Naive thymus-derived CD8-positive, alpha-beta T cell (primary cell): ENCODE measurements around the gene TPSAB1. TPM values are rescaled to one million over a fixed set of nuclear protein-coding genes. Genes with fewer than 3 reads are reported as not detected.
"Not testable (repeated sequence)": the region's sequence is repeated elsewhere in the genome, so short reads cannot be mapped to it uniquely, and the experiment has no call there.

ENCODE experiments used
- ATAC-seq, 2 donors: fragments of 150-1000 bp; cut with Tn5 transposase in 1 of 2; sonication (Bioruptor Pico), chemical (Tn5 transposase) in 1 of 2; 1 replicate in 1 of 2; 2 replicates in 1 of 2; pipeline ENCODE4 v1.10.0; 2021; ENCODE audit warnings: mild to moderate bottlenecking in 2 of 2, moderate library complexity in 2 of 2
- POLR2A ChIA-PET: fragments of 350-600 bp; sonication (Branson Sonifier 250); formaldehyde crosslinking; loops from one replicate; lab custom pipeline; 2021; ENCODE audit warnings: antibody characterized with exemption; lab: Charles Lee
- DNase-seq, 10 donors: peaks; one replicate each; pipeline versions ENCODE4 v3.0.0 to v3.0.0-alpha.2; 2020 to 2022
- H3K27ac Mint-ChIP-seq, 10 donors: one replicate each; pipeline ENCODE4 v1.8.0; 2020 to 2022; ENCODE audit warnings: mild to moderate bottlenecking in 10 of 10, mixed read lengths in 10 of 10, moderate library complexity in 4 of 10, inconsistent platforms in 1 of 10
- H3K27me3 Mint-ChIP-seq, 5 donors: one replicate each; pipeline ENCODE4 v1.8.0; 2021 to 2022; ENCODE audit warnings: mixed read lengths in 5 of 5
- H3K36me3 Mint-ChIP-seq, 3 donors: one replicate each; pipeline ENCODE4 v1.8.0; 2020 to 2022; ENCODE audit warnings: mixed read lengths in 3 of 3, mild to moderate bottlenecking in 2 of 3, inconsistent platforms in 1 of 3
- H3K4me1 Mint-ChIP-seq, 4 donors: one replicate each; pipeline ENCODE4 v1.8.0; 2021 to 2022; ENCODE audit warnings: mixed read lengths in 4 of 4
- H3K4me3 Mint-ChIP-seq, 10 donors: one replicate each; pipeline ENCODE4 v1.8.0; 2020 to 2022; ENCODE audit warnings: mild to moderate bottlenecking in 10 of 10, mixed read lengths in 10 of 10, moderate library complexity in 6 of 10, inconsistent platforms in 1 of 10
- H3K9me3 Mint-ChIP-seq, 9 donors: one replicate each; pipeline ENCODE4 v1.8.0; 2020 to 2022; ENCODE audit warnings: mixed read lengths in 9 of 9, mild to moderate bottlenecking in 3 of 9, inconsistent platforms in 1 of 9, moderate library complexity in 1 of 9
- polyA plus RNA-seq, 3 donors: library from polyadenylated mRNA; unstranded; fragments of 300-500 nt; fragmentation: Illumina TruSeq; gene quantifications; one replicate each; pipeline ENCODE4 v1.2.3, GENCODE V29; 2021
- total RNA-seq, 8 experiments: library from RNA in 2 of 8; stranded (reverse) in 2 of 8; gene quantifications; one replicate each; pipeline ENCODE4 v1.2.3 and lab custom pipeline; 2021 to 2026

The TPSAB1 gene
- total and polyA plus RNA-seq, 5 experiments from 2014 or later = not detected

- H3K27ac Mint-ChIP-seq, H3K4me1 Mint-ChIP-seq, DNase-seq, H3K4me3 Mint-ChIP-seq, H3K36me3 Mint-ChIP-seq, POLR2A ChIA-PET, H3K9me3 Mint-ChIP-seq: not testable (repeated sequence)
- H3K27me3 Mint-ChIP-seq = peaks cover under 1 to 12% (median 1%) of the 10 kb centered on the region in 5 donors
- peak in 1 of 2 donors; percentile 46 for ATAC-seq
These were observed 13.3 kb downstream of the TPSAB1 start for GRCh38 chr16:1253701-1254364.

- ATAC-seq, POLR2A ChIA-PET: not testable (repeated sequence)
These were observed 14.3 kb downstream of the TPSAB1 start for GRCh38 chr16:1254821-1255220.

GRCh38 chr16:1255276-1256122, 15.0 kb downstream of the TPSAB1 start, which contains the start of gene TPSD1:
Gene TPSD1, plus strand, starts transcription at chr16:1256069. Its CDS starts 212 bp downstream, at chr16:1256281.
- H3K27me3 Mint-ChIP-seq = peaks cover 3 to 23% (median 10%) of the 10 kb centered on the region in 5 donors
- H3K4me1 Mint-ChIP-seq, H3K27ac Mint-ChIP-seq, ATAC-seq, POLR2A ChIA-PET, H3K4me3 Mint-ChIP-seq, H3K36me3 Mint-ChIP-seq, H3K9me3 Mint-ChIP-seq: not testable (repeated sequence)
- DNase-seq = peak in 1 of 10 donors; percentile 37

More at GRCh38 chr16:1254821-1255220, 14.3 kb downstream of the TPSAB1 start:
- not testable (repeated sequence) for H3K4me1 Mint-ChIP-seq, H3K9me3 Mint-ChIP-seq, H3K27ac Mint-ChIP-seq, H3K4me3 Mint-ChIP-seq, DNase-seq, H3K36me3 Mint-ChIP-seq
- H3K27me3 Mint-ChIP-seq = peaks cover 2 to 16% (median 5%) of the 10 kb centered on the region in 5 donors

- H3K36me3 Mint-ChIP-seq, ATAC-seq, H3K4me1 Mint-ChIP-seq, POLR2A ChIA-PET, H3K27ac Mint-ChIP-seq, H3K9me3 Mint-ChIP-seq, H3K4me3 Mint-ChIP-seq: not testable (repeated sequence)
- peak in 1 of 10 donors; percentile 31 for DNase-seq
- H3K27me3 Mint-ChIP-seq = peaks cover 4 to 27% (median 13%) of the 10 kb centered on the region in 5 donors
These were observed 15.9 kb downstream of the TPSAB1 start for GRCh38 chr16:1256296-1256873.

- Mint-ChIP-seq H3K4me1 (peaks cover 3 to 10% (median 5%) of the 10 kb centered on the region in 4 donors), H3K9me3 (no peaks in the 10 kb centered on the region), H3K27ac (no peak overlapping the region), H3K36me3 (no peaks in the 10 kb centered on the region), H3K4me3 (no peak overlapping the region), H3K27me3 (peaks cover 4 to 31% (median 14%) of the 10 kb centered on the region in 5 donors)
- peak in 1 of 10 donors; percentile 58 for DNase-seq
- no peak for ATAC-seq
- POLR2A ChIA-PET = no interaction called here
These were observed 16.4 kb downstream of the TPSAB1 start for GRCh38 chr16:1256874-1257322.

- POLR2A ChIA-PET = no interaction called here
- Mint-ChIP-seq H3K4me3 (no peak overlapping the region), H3K27me3 (peaks cover 4 to 38% (median 21%) of the 10 kb centered on the region in 5 donors), H3K36me3 (no peaks in the 10 kb centered on the region), H3K4me1 (peaks cover 3 to 10% (median 5%) of the 10 kb centered on the region in 4 donors), H3K27ac (no peak overlapping the region), H3K9me3 (no peaks in the 10 kb centered on the region)
- peak in 2 of 10 donors; percentile 17 to 62 for DNase-seq
- ATAC-seq = no peak
These were observed 17.2 kb downstream of the TPSAB1 start for GRCh38 chr16:1257561-1258224.

GRCh38 chr16:1258225-1258600, 17.7 kb downstream of the TPSAB1 start:
- Mint-ChIP-seq H3K4me3 (no peak overlapping the region), H3K9me3 (no peaks in the 10 kb centered on the region), H3K27ac (no peak overlapping the region), H3K36me3 (no peaks in the 10 kb centered on the region), H3K27me3 (peaks cover 4 to 38% (median 21%) of the 10 kb centered on the region in 5 donors), H3K4me1 (peaks cover 3 to 10% (median 5%) of the 10 kb centered on the region in 4 donors)
- no peak for DNase-seq
- POLR2A ChIA-PET = no interaction called here
- ATAC-seq = no peak

- DNase-seq = no peak
- Mint-ChIP-seq H3K27ac (peak overlapping the region in 3 of 10 donors; percentile 15 to 73 (median 32)), H3K36me3 (no peaks in the 10 kb centered on the region), H3K27me3 (peaks cover 4 to 38% (median 21%) of the 10 kb centered on the region in 5 donors), H3K4me3 (peak overlapping the region; percentile 34 to 80 (median 62)), H3K9me3 (no peaks in the 10 kb centered on the region), H3K4me1 (peaks cover 3 to 10% (median 5%) of the 10 kb centered on the region in 4 donors)
- ATAC-seq = no peak
- POLR2A ChIA-PET = no interaction called here
These were observed 18.6 kb downstream of the TPSAB1 start for GRCh38 chr16:1258906-1259759.

GRCh38 chr16:1259760-1260068, 19.2 kb downstream of the TPSAB1 start:
- peaks cover 0 to 4% (median 0%) of the 10 kb centered on the region in 9 donors for H3K9me3 Mint-ChIP-seq
- ATAC-seq = no peak
- no peak overlapping the region for H3K27ac Mint-ChIP-seq
- peaks cover 6 to 38% (median 21%) of the 10 kb centered on the region in 5 donors for H3K27me3 Mint-ChIP-seq
- no peaks in the 10 kb centered on the region for H3K36me3 Mint-ChIP-seq
- H3K4me3 Mint-ChIP-seq = no peak overlapping the region
- DNase-seq = no peak
- H3K4me1 Mint-ChIP-seq = peaks cover 5 to 10% (median 5%) of the 10 kb centered on the region in 4 donors
- POLR2A ChIA-PET = no interaction called here

GRCh38 chr16:1260101-1260680, 19.7 kb downstream of the TPSAB1 start:
- Mint-ChIP-seq H3K36me3 (no peaks in the 10 kb centered on the region), H3K4me1 (peaks cover 5 to 10% (median 5%) of the 10 kb centered on the region in 4 donors), H3K4me3 (no peak overlapping the region), H3K9me3 (peaks cover 0 to 4% (median 0%) of the 10 kb centered on the region in 9 donors), H3K27ac (no peak overlapping the region), H3K27me3 (peaks cover 6 to 38% (median 21%) of the 10 kb centered on the region in 5 donors)
- DNase-seq = no peak
- POLR2A ChIA-PET = no interaction called here
- no peak for ATAC-seq

- DNase-seq = no peak
- Mint-ChIP-seq H3K27me3 (peaks cover 6 to 38% (median 21%) of the 10 kb centered on the region in 5 donors), H3K4me3 (no peak overlapping the region), H3K27ac (no peak overlapping the region), H3K9me3 (peaks cover 0 to 4% (median 0%) of the 10 kb centered on the region in 9 donors), H3K36me3 (no peaks in the 10 kb centered on the region), H3K4me1 (peaks cover 5 to 10% (median 5%) of the 10 kb centered on the region in 4 donors)
- ATAC-seq = peak in 1 of 2 donors; percentile 18
- POLR2A ChIA-PET = no interaction called here
These were observed 20.8 kb downstream of the TPSAB1 start for GRCh38 chr16:1261131-1261892.
